Measurements from ENCODE around the gene CFAP221.

The CFAP221 gene

GRCh38 chr2:119523383-119523951 is 20.8 kb upstream of the CFAP221 start:
- TF ChIP-seq, protein P1, sequence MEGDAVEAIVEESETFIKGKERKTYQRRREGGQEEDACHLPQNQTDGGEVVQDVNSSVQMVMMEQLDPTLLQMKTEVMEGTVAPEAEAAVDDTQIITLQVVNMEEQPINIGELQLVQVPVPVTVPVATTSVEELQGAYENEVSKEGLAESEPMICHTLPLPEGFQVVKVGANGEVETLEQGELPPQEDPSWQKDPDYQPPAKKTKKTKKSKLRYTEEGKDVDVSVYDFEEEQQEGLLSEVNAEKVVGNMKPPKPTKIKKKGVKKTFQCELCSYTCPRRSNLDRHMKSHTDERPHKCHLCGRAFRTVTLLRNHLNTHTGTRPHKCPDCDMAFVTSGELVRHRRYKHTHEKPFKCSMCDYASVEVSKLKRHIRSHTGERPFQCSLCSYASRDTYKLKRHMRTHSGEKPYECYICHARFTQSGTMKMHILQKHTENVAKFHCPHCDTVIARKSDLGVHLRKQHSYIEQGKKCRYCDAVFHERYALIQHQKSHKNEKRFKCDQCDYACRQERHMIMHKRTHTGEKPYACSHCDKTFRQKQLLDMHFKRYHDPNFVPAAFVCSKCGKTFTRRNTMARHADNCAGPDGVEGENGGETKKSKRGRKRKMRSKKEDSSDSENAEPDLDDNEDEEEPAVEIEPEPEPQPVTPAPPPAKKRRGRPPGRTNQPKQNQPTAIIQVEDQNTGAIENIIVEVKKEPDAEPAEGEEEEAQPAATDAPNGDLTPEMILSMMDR (IDR thresholded peaks at IDR 0.05), result no peak

GRCh38 chr2:119523952-119524694 is 20.1 kb upstream of the CFAP221 start, which contains the start of gene SCTR:
Gene SCTR, minus strand, starts transcription at chr2:119524483. Its CDS starts 257 bp downstream, at chr2:119524226.
- TF ChIP-seq, protein P1 (IDR thresholded peaks at IDR 0.05), result no peak

GRCh38 chr2:119525614-119526013 is 18.6 kb upstream of the CFAP221 start:
- TF ChIP-seq, protein P1 (IDR thresholded peaks at IDR 0.05), result no peak

- TF ChIP-seq, protein P1 (IDR thresholded peaks at IDR 0.05), result no peak
These were observed 16.2 kb upstream of the CFAP221 start for GRCh38 chr2:119527999-119528398.

- TF ChIP-seq, protein P1 (IDR thresholded peaks at IDR 0.05), result no peak
These were observed 13.0 kb upstream of the CFAP221 start for GRCh38 chr2:119531292-119531691.

DNA sequence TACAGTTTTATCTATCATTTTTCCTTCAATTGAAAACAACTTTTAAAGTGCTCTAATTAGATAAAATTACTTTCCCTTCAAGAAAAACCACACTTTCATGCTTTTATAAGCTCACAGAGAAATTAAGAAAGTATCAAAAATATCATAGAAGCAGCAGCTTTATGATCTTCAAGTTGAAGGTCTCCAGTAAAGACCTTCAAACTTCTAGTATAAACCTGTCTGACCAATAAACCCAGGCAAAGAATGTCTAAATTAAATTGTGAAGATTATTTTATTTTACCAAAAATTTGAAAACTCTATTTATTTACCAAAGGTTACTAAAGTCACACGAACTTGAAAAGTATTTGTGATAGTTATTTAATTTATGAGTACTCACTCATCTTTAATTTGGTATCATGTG is 10.7 kb upstream of the CFAP221 start:
- TF ChIP-seq, protein P1 (IDR thresholded peaks at IDR 0.05), result no peak

DNA sequence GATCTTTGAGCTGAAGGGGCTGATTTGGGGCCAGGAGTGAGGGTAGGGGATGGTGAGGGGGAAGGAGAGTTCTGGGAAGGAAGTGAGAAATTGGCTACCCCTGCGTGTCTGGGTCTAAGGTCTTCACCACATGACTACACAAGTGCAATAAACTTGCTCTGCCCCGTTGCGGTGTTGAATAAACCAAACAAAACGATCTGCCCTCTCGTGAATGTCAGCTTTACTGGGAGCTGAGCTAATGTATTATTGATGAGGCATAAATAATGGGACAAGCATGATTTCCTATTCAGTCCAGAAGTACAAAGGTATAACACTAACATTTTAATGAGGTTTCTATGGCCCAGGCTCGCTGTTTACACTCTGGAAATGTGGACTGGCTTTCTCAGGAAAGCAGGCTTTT is 8.0 kb upstream of the CFAP221 start:
- TF ChIP-seq, protein P1 (IDR thresholded peaks at IDR 0.05), result no peak
